Uterus (tissue), 2 donors: ENCODE measurements around the gene ALDH16A1.

Experiments used
- CTCF ChIP-seq, 4 experiments: fragments of 200-600 bp in 2 of 4; fragments of 450-650 bp in 2 of 4; sonication (generic) in 2 of 4; IDR thresholded peaks; one replicate each; pipeline ENCODE4 v1.5.1; 2016 to 2019; ENCODE audit warnings: antibody characterized with exemption in 4 of 4, mild to moderate bottlenecking in 2 of 4, moderate library complexity in 1 of 4
- POLR2A ChIP-seq, 2 donors: fragments of 450-650 bp; IDR thresholded peaks; one replicate each; pipeline ENCODE4 v1.6.1; 2016; ENCODE audit warnings: antibody characterized with exemption in 2 of 2, mild to moderate bottlenecking in 1 of 2, moderate library complexity in 1 of 2

- TF ChIP-seq POLR2A (IDR thresholded peaks at IDR 0.05) (no peak), CTCF (IDR thresholded peaks at IDR 0.05) (no peak)
These were observed 11.1 kb upstream of the ALDH16A1 start for GRCh38 chr19:49441960-49442350.
